NCI-H187 (cell line): ENCODE measurements around the gene SMC3.

Experiments used
- DNase-seq, 2 experiments: peaks; one replicate each; lab custom pipeline; 2025; lab: John Stamatoyannopoulos, UW

SMC3 gene

DNA sequence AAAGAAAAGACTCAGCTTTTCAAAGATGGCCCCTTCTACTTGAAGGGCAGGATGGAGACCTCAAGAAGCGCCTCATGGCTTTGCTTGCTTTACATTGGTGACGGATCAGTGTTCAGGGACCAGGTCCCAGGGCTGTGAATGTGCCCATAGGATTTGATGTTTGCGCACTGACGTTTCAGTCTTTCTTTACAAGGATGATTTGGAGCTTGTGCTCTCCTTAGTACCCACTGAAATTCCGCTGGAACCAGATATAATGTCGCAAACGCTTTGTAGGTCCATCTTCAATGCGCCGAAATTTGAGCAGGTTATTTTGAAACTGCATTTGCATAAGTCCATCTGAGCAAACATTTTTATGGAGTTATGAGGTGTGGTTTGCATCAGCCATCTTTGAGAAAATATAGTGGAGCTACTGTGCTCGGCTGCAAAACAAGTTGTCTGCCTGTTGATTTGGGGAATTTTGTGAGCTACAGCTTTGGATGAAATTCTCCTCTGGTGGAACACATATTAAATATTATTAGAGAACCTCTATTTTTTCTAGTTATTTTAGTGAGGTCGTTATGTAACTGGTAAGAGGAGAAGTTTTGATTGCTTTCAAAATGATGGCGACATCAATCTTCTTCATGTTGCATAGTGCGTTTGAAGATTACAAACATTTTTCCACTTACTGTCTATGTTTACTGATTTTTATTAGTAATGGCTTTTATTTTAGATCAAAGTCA lies 79.1 kb downstream of the SMC3 start:
- DNase-seq = peak; percentile 48 to 52

GRCh38 chr10:110647136-110647430 lies 79.6 kb downstream of the SMC3 start:
- no peak for DNase-seq

GRCh38 chr10:110648692-110649346 lies 81.3 kb downstream of the SMC3 start:
- no peak for DNase-seq

GRCh38 chr10:110649347-110650264 lies 82.1 kb downstream of the SMC3 start:
- no peak for DNase-seq

DNA sequence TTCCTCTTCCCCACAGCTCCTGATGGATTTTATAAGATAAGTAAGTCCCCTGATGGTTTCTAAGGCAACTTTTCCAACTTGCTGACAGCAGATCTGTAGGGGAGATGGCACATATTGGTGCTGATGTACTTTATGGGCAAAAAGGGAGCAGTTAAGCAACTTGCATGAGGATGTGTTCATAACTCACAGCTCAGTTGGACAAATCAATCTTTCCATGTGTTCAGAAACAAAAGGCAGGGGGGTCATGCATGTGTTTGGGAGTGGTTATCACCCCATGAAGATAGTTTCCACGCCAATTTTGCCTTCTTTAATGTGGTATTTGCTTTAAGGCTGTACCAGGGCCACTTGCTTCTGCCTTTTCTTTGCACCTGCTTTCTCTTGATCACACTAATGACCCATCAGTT lies 82.8 kb downstream of the SMC3 start:
- no peak for DNase-seq

DNA sequence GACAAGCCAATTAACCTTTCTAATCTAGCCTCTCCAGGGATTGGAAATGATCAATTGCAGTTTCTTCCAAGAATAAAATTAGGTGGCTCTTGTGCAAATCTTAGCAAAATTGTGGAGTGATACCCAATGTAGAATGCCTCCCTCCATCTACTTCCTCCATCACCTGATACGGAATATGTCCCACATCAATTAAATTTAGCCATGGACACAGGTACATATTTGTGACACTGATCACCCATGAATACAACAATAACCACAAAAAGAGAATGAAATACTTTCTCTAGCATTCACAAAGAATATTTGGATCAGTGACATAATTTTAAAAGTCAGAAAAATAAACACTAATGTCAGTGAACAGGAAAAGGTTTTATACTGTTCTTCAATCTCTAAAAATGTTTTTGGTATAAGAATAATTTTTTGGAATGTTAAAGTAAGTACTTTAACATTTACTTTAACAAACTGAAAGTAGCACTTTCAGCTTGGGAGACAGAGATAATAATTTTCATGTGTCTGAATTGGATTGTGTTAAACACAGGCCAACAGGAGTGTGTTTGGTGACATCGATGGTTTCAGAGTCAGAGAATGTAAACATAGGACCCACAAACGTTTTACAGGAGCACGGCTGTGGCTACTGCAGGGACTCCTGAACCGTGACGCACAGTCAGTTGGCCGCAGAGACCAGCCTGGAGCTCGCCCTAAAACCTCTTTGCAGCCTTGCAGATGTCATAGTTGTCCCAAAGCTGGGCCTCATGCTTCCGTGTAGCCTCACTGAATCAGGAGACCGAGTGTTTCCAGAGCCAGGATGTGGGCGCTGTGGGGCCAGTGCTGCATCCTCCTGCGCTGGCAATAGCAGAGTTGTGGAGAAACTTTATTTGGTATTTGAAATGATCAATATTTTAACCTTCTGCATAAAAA lies 83.8 kb downstream of the SMC3 start:
- no peak for DNase-seq

GRCh38 chr10:110652475-110653118 lies 85.1 kb downstream of the SMC3 start:
- DNase-seq = no peak
